H1 (cell line): Measurements from ENCODE around the gene ITGB7. TPM values are rescaled to one million over a fixed set of nuclear protein-coding genes. Genes with fewer than 3 reads are reported as not detected.
A peak's percentile ranks its signal among the peaks of the same experiment; 100 is the strongest.

Experiments
- CTCF ChIA-PET: fragments of 300-600 bp; sonication (Branson Sonifier 250); formaldehyde crosslinking; loops from one replicate; lab custom pipeline; 2021; ENCODE audit not compliant: partially characterized antibody; lab: Charles Lee
- POLR2A ChIA-PET: fragments of 300-600 bp; sonication (Branson Sonifier 250); formaldehyde crosslinking; loops from one replicate; lab custom pipeline; 2021; ENCODE audit warnings: inconsistent platforms; ENCODE audit not compliant: partially characterized antibody; lab: Charles Lee
- DNase-seq, 2 experiments: peaks; one replicate each; pipeline versions ENCODE4 v3.0.0 to v3.0.0-alpha.2; 2010 to 2022; ENCODE audit warnings: low spot score in 2 of 2, low read depth in 1 of 2, mixed read lengths in 1 of 2
- FAIRE-seq: peaks from 2 replicates; lab custom pipeline; 2011; peaks lifted over from hg19 to GRCh38; lab: Jason Lieb, UNC
- H2AFZ ChIP-seq: 2 replicates; pipeline ENCODE4 v1.8.1; 2012; ENCODE audit warnings: low read length, inconsistent platforms
- H2AK5ac ChIP-seq: 2 replicates; pipeline ENCODE4 v1.6.1; 2013; ENCODE audit warnings: low read depth, low read length
- H2BK120ac ChIP-seq: replicated peaks from 2 replicates; pipeline ENCODE3; 2013; ENCODE audit warnings: low read depth, low read length, inconsistent platforms
- H2BK12ac ChIP-seq: 2 replicates; pipeline ENCODE4 v1.6.1; 2013; ENCODE audit warnings: low read depth, low read length
- H2BK15ac ChIP-seq: 2 replicates; pipeline ENCODE4 v1.6.1; 2013; ENCODE audit warnings: low read length
- H2BK20ac ChIP-seq: 2 replicates; pipeline ENCODE4 v1.6.1; 2013; ENCODE audit warnings: low read length
- H2BK5ac ChIP-seq: 2 replicates; pipeline ENCODE4 v1.6.1; 2013; ENCODE audit warnings: low read depth, low read length
- H3K14ac ChIP-seq: 2 replicates; pipeline ENCODE4 v1.6.1; 2013; ENCODE audit warnings: inconsistent platforms; ENCODE audit not compliant: insufficient read length
- H3K18ac ChIP-seq: 2 replicates; pipeline ENCODE4 v1.6.1; 2013; ENCODE audit warnings: low read length; ENCODE audit errors: extremely low read depth
- H3K23ac ChIP-seq: 2 replicates; pipeline ENCODE4 v1.6.1; 2013; ENCODE audit warnings: inconsistent platforms; ENCODE audit not compliant: insufficient read length
- H3K23me2 ChIP-seq: 2 replicates; pipeline ENCODE4 v1.6.1; 2013; ENCODE audit warnings: low read depth, low read length
- H3K27ac ChIP-seq: 2 replicates; pipeline ENCODE4 v1.6.1; 2011; ENCODE audit warnings: low read depth, low read length, inconsistent platforms
- H3K27me3 ChIP-seq, 4 experiments: replicated peaks in 1 of 4; 1 replicate in 1 of 4; 2 replicates in 3 of 4; pipeline versions ENCODE4 v1.6.1 to v1.8.1; 2011 to 2013; ENCODE audit warnings: low read length in 3 of 4, mild to moderate bottlenecking in 3 of 4, inconsistent platforms in 2 of 4, mixed read lengths in 2 of 4, moderate library complexity in 1 of 4; ENCODE audit not compliant: control insufficient read depth in 3 of 4, insufficient read depth in 3 of 4; ENCODE audit errors: extremely low read depth in 1 of 4
- H3K36me3 ChIP-seq, 4 experiments: 2 replicates each; pipeline versions ENCODE4 v1.6.1 to v1.8.1; 2011 to 2013; ENCODE audit warnings: mild to moderate bottlenecking in 4 of 4, low read length in 3 of 4, moderate library complexity in 2 of 4, control low read depth in 1 of 4, inconsistent platforms in 1 of 4; ENCODE audit not compliant: insufficient read depth in 4 of 4, control insufficient read depth in 2 of 4
- H3K4ac ChIP-seq: replicated peaks from 2 replicates; pipeline ENCODE3; 2013; ENCODE audit warnings: low read length, low read depth, mixed read lengths, inconsistent platforms; ENCODE audit not compliant: insufficient read length
- H3K4me1 ChIP-seq, 4 experiments: replicated peaks in 1 of 4; 1 replicate in 1 of 4; 2 replicates in 3 of 4; pipeline versions ENCODE4 v1.6.1 to v1.8.1; 2011 to 2013; ENCODE audit warnings: low read length in 3 of 4, inconsistent platforms in 2 of 4, mixed read lengths in 1 of 4; ENCODE audit not compliant: insufficient read depth in 4 of 4, control insufficient read depth in 3 of 4
- H3K4me2 ChIP-seq, 2 experiments: 2 replicates each; pipeline versions ENCODE4 v1.6.1 to v1.8.1; 2011 to 2013; ENCODE audit warnings: low read depth in 2 of 2, low read length in 2 of 2, control low read depth in 1 of 2, inconsistent platforms in 1 of 2, mild to moderate bottlenecking in 1 of 2; ENCODE audit not compliant: insufficient read depth in 1 of 2
- H3K4me3 ChIP-seq, 4 experiments: fragments of 200-600, 300-600 bp in 1 of 4; sonication (generic), shearing (Covaris generic), sonication (Bioruptor Twin) in 1 of 4; 2 replicates each; pipeline versions ENCODE4 v1.5.1 to v1.8.1; 2011 to 2016; ENCODE audit warnings: low read length in 4 of 4, low read depth in 3 of 4, control low read depth in 2 of 4, inconsistent platforms in 2 of 4, mild to moderate bottlenecking in 2 of 4, mixed read lengths in 1 of 4, moderate library complexity in 1 of 4; ENCODE audit not compliant: insufficient read depth in 2 of 4; ENCODE audit errors: extremely low read depth in 1 of 4
- H3K56ac ChIP-seq: replicated peaks from 2 replicates; pipeline ENCODE3; 2013; ENCODE audit warnings: low read depth, mild to moderate bottlenecking, mixed read lengths, low read length, inconsistent platforms; ENCODE audit not compliant: insufficient read length
- H3K79me1 ChIP-seq: 2 replicates; pipeline ENCODE4 v1.6.1; 2013; ENCODE audit warnings: low read depth, low read length, control low read depth
- H3K79me2 ChIP-seq, 2 experiments: 2 replicates each; pipeline versions ENCODE4 v1.6.1 to v1.8.1; 2012 to 2013; ENCODE audit warnings: low read length in 2 of 2, mild to moderate bottlenecking in 2 of 2, inconsistent platforms in 1 of 2; ENCODE audit not compliant: insufficient read depth in 2 of 2, control insufficient read depth in 1 of 2
- H3K9ac ChIP-seq, 4 experiments: replicated peaks in 1 of 4; 1 replicate in 1 of 4; 2 replicates in 3 of 4; pipeline versions ENCODE4 v1.6.1 to v1.8.1; 2011 to 2013; ENCODE audit warnings: low read depth in 3 of 4, low read length in 3 of 4, control low read depth in 2 of 4, mild to moderate bottlenecking in 2 of 4, moderate library complexity in 2 of 4, inconsistent platforms in 1 of 4; ENCODE audit errors: extremely low read depth in 1 of 4
- H3K9me3 ChIP-seq, 2 experiments: 2 replicates each; pipeline versions ENCODE4 v1.6.1 to v1.8.1; 2012 to 2013; ENCODE audit warnings: mild to moderate bottlenecking in 2 of 2, moderate library complexity in 2 of 2, control low read depth in 1 of 2, inconsistent platforms in 1 of 2, low read depth in 1 of 2, low read length in 1 of 2, mixed read lengths in 1 of 2; ENCODE audit not compliant: insufficient read depth in 2 of 2
- H4K20me1 ChIP-seq, 2 experiments: replicated peaks in 1 of 2; 2 replicates each; pipeline versions ENCODE3 to v1.8.1; 2011 to 2013; ENCODE audit warnings: inconsistent platforms in 2 of 2, low read length in 2 of 2, mild to moderate bottlenecking in 1 of 2; ENCODE audit not compliant: insufficient read depth in 2 of 2, control insufficient read depth in 1 of 2
- H4K5ac ChIP-seq: 2 replicates; pipeline ENCODE4 v1.6.1; 2013; ENCODE audit warnings: low read length, low read depth, mixed read lengths, inconsistent platforms; ENCODE audit not compliant: insufficient read length
- H4K8ac ChIP-seq: 2 replicates; pipeline ENCODE4 v1.8.0; 2013; ENCODE audit warnings: mild to moderate bottlenecking, moderate library complexity, low read length, inconsistent platforms; ENCODE audit not compliant: insufficient read depth; ENCODE audit errors: extremely low read depth
- H4K91ac ChIP-seq: replicated peaks from 2 replicates; pipeline ENCODE3; 2013; ENCODE audit warnings: low read length, mixed read lengths, inconsistent platforms; ENCODE audit not compliant: insufficient read length
- MAX ChIP-seq: IDR thresholded peaks from 2 replicates; pipeline ENCODE4 v1.6.1; 2012; ENCODE audit warnings: inconsistent platforms
- RFX5 ChIP-seq: IDR thresholded peaks from 2 replicates; pipeline ENCODE4 v1.6.1; 2011; ENCODE audit warnings: low read depth, low read length, improper control_type of control experiment, borderline replicate concordance
- WGBS, 2 experiments: shearing (Covaris generic) in 1 of 2; methylation state at CpG; one replicate each; pipeline versions ENCODE4 v1.1.6 to v1.1.7; 2013 to 2015; ENCODE audit warnings: low lambda C conversion rate in 2 of 2, mixed read lengths in 2 of 2, inconsistent platforms in 1 of 2, low coverage in 1 of 2, missing lambda C conversion rate in 1 of 2; ENCODE audit not compliant: insufficient replicate concordance in 2 of 2, insufficient coverage in 1 of 2, insufficient read length in 1 of 2; ENCODE audit errors: extremely low coverage in 1 of 2, missing lambda C conversion rate in 1 of 2; 5-methylcytosine and 5-hydroxymethylcytosine counted together
- polyA plus RNA-seq, 7 experiments: library from polyadenylated mRNA; depleted of rRNA in 3 of 7; stranded (reverse) in 5 of 7; unstranded in 2 of 7; fragments of >200 nt in 5 of 7; fragments of 200-250 nt in 2 of 7; gene quantifications; 1 replicate in 5 of 7; 2 replicates in 1 of 7; 4 replicates in 1 of 7; pipeline versions ENCODE4 v1.2.1 to v1.2.3, GENCODE V29; 2011 to 2013; ENCODE audit warnings: missing spikeins in 2 of 7, mixed read lengths in 2 of 7
- total RNA-seq: library from RNA; stranded (reverse); fragmentation: NEBNext Ultra II Directional; extraction: Animal tissue kit (Norgen Biotek cat#: 25700); gene quantifications from 2 replicates; pipeline ENCODE4 v1.2.1, GENCODE V29; 2021

The ITGB7 gene
- total and polyA plus RNA-seq, 2 of the 8 experiments (the other 6 are each of a cell fraction or from before 2014, with no cell fraction given) = 0.35 to 0.54 TPM

GRCh38 chr12:53232646-53233461, 25.8 kb upstream of the ITGB7 start:
- Histone ChIP-seq H3K9me3 (no peaks in the 10 kb centered on the region), H3K4me1 (peaks cover 34 to 64% (median 46%) of the 10 kb centered on the region in 4 experiments), H3K9ac (no peak overlapping the region; a peak in 1 of 7 replicates), H3K18ac (peak overlapping the region; percentile 90), H2BK20ac (peak overlapping the region; percentile 99), H4K91ac (peak overlapping the region; percentile 62), H3K4me3 (peak overlapping the region; percentile 37 to 72 (median 50); a peak in 7 of 8 replicates), H3K23me2 (peaks cover 11% of the 10 kb centered on the region; the same call in 1 of the 2 replicates), H3K79me2 (peaks cover 0 to 13% of the 10 kb centered on the region in 2 experiments; a peak in 1 of 4 replicates), H2BK5ac (peak overlapping the region; percentile 93; the same call in 1 of the 2 replicates), H2AFZ (no peak overlapping the region), H3K27ac (no peak overlapping the region), H2BK12ac (peak overlapping the region; percentile 100), H2AK5ac (peak overlapping the region; percentile 7), H3K14ac (no peak overlapping the region), H3K23ac (no peak overlapping the region), H3K56ac (peak overlapping the region; percentile 43), H2BK120ac (peak overlapping the region; percentile 76), H3K4ac (peak overlapping the region; percentile 63), H3K4me2 (peak overlapping the region; percentile 71 to 92), H3K36me3 (no peaks in the 10 kb centered on the region), H3K27me3 (no peaks in the 10 kb centered on the region), H4K20me1 (no peaks in the 10 kb centered on the region), H2BK15ac (peak overlapping the region; percentile 93), H4K5ac (peak overlapping the region; percentile 28)
- no peak for FAIRE-seq
- POLR2A ChIA-PET = interaction anchor here (0.7 to 12.4 kb wide), 8 partner anchors 13 to 227 kb away, joined by 3 to 151 read pairs (median 4); partner anchors contain the start of genes EIF4B and ESPL1
- CTCF ChIA-PET = interaction anchor here (0.8 to 23.5 kb wide), 13 partner anchors 8 to 185 kb away, joined by 3 to 535 read pairs (median 6); partner anchors contain the start of genes CSAD, ESPL1 and ITGB7
- TF ChIP-seq MAX (0 out of 2 replicates have a peak, but pooled peaks have one; percentile 14), RFX5 (no peak)
- TF ChIP-seq, all 59 proteins: peak for 1
- no peak for DNase-seq
- H4K8ac ChIP-seq = peak overlapping the region; percentile 4; the same call in 1 of the 2 replicates
- WGBS, 2 experiments = 42% methylated on average over 9 of the region's 11 CpGs; no CpG with 5 or more reads in 1 of the 2 experiments
- H3K79me1 ChIP-seq = no peaks in the 10 kb centered on the region
